GM18867 (cell line): ENCODE data around the gene H3-3A.

Experiments
- ATAC-seq: cut with Tn5 transposase; IDR thresholded peaks from one replicate; pipeline ENCODE4 v1.9.1; 2021; ENCODE audit warnings: mild to moderate bottlenecking, moderate library complexity; ENCODE audit not compliant: unreplicated experiment

Gene H3-3A

GRCh38 chr1:226110249-226111097, 48.0 kb downstream of the H3-3A start:
- ATAC-seq: peak; percentile 82

- no peak for ATAC-seq
Measured at GRCh38 chr1:226111098-226111882, 48.8 kb downstream of the H3-3A start.

GRCh38 chr1:226111883-226112261, 49.4 kb downstream of the H3-3A start:
- no peak for ATAC-seq

- no peak for ATAC-seq
Measured at GRCh38 chr1:226112626-226113025, 50.1 kb downstream of the H3-3A start.

GRCh38 chr1:226116673-226117072, 54.2 kb downstream of the H3-3A start:
- ATAC-seq: no peak

GRCh38 chr1:226117330-226117729, 54.8 kb downstream of the H3-3A start:
- ATAC-seq: no peak

- ATAC-seq: no peak
Measured at GRCh38 chr1:226118357-226118756, 55.8 kb downstream of the H3-3A start.

GRCh38 chr1:226119169-226119568, 56.7 kb downstream of the H3-3A start:
- ATAC-seq: no peak

- no peak for ATAC-seq
Measured at GRCh38 chr1:226120398-226120797, 57.9 kb downstream of the H3-3A start.

- no peak for ATAC-seq
Measured at GRCh38 chr1:226121049-226121586, 58.6 kb downstream of the H3-3A start.
